Measurements from ENCODE around the gene CACNA1C. TPM values are rescaled to one million over a fixed set of nuclear protein-coding genes. Genes with fewer than 3 reads are reported as not detected.

Gene CACNA1C
- total RNA-seq, 4 donors from 2014 or later = 1.5 to 13.5 (median 2.1) TPM

DNA sequence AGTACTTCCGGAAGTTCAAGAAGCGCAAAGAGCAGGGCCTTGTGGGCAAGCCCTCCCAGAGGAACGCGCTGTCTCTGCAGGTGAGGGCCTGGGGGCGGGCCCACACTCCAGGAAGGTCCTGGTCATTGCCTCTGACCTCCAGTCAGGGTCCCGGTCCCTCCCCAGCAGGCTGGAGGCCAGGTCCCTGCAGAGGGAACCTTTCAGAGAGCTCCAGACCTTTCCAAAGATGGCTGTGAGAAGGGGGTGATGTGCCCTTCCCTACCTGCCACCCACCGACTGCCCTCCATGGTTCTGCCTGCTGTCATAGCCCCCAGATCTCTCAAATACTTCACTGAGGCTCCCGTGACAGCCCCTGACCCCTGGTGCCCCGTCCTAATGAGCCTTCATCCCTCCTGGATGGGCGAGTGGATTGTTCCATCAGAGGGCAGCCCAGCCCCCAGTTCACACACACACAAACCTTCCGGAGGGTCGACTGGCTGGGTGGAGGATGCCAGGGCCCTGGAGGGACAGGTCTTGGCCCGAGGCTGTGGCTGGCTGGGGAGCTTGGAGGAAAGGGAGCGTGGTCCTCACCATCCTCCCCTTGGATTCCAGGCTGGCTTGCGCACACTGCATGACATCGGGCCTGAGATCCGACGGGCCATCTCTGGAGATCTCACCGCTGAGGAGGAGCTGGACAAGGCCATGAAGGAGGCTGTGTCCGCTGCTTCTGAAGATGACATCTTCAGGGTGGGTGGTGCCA, 624.5 kb downstream of the CACNA1C start:
- H3K4me3 ChIP-seq = no peak overlapping the region
- H3K27ac ChIP-seq = no peak overlapping the region
- H3K27me3 ChIP-seq = no peaks in the 10 kb centered on the region
- H3K4me1 ChIP-seq = no peaks in the 10 kb centered on the region
- no peak for DNase-seq
- TF ChIP-seq, protein P1, sequence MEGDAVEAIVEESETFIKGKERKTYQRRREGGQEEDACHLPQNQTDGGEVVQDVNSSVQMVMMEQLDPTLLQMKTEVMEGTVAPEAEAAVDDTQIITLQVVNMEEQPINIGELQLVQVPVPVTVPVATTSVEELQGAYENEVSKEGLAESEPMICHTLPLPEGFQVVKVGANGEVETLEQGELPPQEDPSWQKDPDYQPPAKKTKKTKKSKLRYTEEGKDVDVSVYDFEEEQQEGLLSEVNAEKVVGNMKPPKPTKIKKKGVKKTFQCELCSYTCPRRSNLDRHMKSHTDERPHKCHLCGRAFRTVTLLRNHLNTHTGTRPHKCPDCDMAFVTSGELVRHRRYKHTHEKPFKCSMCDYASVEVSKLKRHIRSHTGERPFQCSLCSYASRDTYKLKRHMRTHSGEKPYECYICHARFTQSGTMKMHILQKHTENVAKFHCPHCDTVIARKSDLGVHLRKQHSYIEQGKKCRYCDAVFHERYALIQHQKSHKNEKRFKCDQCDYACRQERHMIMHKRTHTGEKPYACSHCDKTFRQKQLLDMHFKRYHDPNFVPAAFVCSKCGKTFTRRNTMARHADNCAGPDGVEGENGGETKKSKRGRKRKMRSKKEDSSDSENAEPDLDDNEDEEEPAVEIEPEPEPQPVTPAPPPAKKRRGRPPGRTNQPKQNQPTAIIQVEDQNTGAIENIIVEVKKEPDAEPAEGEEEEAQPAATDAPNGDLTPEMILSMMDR (IDR thresholded peaks at IDR 0.05) = no peak
- no peak for TF ChIP-seq POLR2A (IDR thresholded peaks at IDR 0.05)
- peaks cover 0 to 12% (median 0%) of the 10 kb centered on the region in 3 donors for H3K36me3 ChIP-seq
- intact Hi-C loops (cut with DNase I) = no loop called here
- H3K9me3 ChIP-seq = no peaks in the 10 kb centered on the region
- 50 to 88% methylated on average over 2 to 4 of the region's 20 CpGs for WGBS, 2 donors

DNA sequence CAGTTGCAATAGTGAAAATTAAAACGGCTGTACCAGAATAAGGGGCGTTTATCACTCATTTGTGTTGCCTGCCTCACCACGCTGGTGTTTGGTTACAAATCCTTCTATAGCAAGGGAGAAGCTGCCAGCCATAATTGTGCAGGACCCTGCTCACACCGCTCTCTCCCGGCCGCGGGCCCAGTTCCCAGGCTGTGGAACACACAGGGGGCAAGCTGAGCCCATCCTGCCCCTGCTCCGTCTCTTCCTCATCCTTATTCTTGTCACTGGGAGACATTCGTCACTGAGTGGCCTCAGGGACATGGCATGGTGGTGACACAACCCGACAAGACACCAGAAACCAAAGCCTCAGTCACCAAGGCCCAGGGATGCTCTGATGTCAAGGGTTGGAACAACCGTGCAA, 625.6 kb downstream of the CACNA1C start:
- H3K9me3 ChIP-seq = no peaks in the 10 kb centered on the region
- intact Hi-C loops (cut with DNase I) = no loop called here
- 60 to 69% methylated on average over 7 to 11 of the region's 11 CpGs for WGBS, 2 donors
- no peak overlapping the region for H3K27ac ChIP-seq
- H3K4me3 ChIP-seq = no peak overlapping the region
- peaks cover 0 to 12% (median 0%) of the 10 kb centered on the region in 3 donors for H3K36me3 ChIP-seq
- H3K27me3 ChIP-seq = no peaks in the 10 kb centered on the region
- TF ChIP-seq, protein P1 (IDR thresholded peaks at IDR 0.05) = no peak
- no peak for TF ChIP-seq POLR2A (IDR thresholded peaks at IDR 0.05)
- no peak for DNase-seq
- peaks cover 0 to 1% (median 0%) of the 10 kb centered on the region in 3 donors for H3K4me1 ChIP-seq

DNA sequence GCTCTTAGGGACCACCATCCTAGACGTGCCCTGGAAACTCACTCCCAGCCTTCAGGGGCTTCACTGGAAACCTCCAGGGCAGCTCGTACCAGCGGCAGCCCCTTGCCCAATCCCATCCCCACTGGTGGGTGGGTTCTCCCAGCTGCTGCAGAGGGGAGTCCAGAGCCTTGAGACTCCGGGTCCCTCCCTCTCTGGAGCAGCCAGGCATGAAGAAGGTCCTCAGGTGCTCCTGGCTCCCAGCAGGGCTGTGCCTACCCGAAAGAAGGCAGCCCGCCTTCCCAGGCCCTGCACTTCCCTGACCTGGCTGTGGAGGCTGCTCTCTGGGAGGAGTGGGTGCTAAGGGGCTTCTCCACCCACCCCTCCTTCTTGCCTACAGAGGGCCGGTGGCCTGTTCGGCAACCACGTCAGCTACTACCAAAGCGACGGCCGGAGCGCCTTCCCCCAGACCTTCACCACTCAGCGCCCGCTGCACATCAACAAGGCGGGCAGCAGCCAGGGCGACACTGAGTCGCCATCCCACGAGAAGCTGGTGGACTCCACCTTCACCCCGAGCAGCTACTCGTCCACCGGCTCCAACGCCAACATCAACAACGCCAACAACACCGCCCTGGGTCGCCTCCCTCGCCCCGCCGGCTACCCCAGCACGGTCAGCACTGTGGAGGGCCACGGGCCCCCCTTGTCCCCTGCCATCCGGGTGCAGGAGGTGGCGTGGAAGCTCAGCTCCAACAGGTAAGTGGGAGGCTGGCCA, 626.5 kb downstream of the CACNA1C start:
- TF ChIP-seq, protein P1 (IDR thresholded peaks at IDR 0.05) = no peak
- TF ChIP-seq POLR2A (IDR thresholded peaks at IDR 0.05) = no peak
- DNase-seq = no peak
- 58 to 93% methylated on average over 2 to 4 of the region's 33 CpGs for WGBS, 2 donors
- Histone ChIP-seq H3K9me3 (no peaks in the 10 kb centered on the region), H3K4me3 (no peak overlapping the region), H3K27me3 (no peaks in the 10 kb centered on the region), H3K4me1 (peaks cover 0 to 7% (median 0%) of the 10 kb centered on the region in 3 donors), H3K36me3 (peaks cover 0 to 12% (median 0%) of the 10 kb centered on the region in 3 donors), H3K27ac (no peak overlapping the region)
- intact Hi-C loops (cut with DNase I) = no loop called here

DNA sequence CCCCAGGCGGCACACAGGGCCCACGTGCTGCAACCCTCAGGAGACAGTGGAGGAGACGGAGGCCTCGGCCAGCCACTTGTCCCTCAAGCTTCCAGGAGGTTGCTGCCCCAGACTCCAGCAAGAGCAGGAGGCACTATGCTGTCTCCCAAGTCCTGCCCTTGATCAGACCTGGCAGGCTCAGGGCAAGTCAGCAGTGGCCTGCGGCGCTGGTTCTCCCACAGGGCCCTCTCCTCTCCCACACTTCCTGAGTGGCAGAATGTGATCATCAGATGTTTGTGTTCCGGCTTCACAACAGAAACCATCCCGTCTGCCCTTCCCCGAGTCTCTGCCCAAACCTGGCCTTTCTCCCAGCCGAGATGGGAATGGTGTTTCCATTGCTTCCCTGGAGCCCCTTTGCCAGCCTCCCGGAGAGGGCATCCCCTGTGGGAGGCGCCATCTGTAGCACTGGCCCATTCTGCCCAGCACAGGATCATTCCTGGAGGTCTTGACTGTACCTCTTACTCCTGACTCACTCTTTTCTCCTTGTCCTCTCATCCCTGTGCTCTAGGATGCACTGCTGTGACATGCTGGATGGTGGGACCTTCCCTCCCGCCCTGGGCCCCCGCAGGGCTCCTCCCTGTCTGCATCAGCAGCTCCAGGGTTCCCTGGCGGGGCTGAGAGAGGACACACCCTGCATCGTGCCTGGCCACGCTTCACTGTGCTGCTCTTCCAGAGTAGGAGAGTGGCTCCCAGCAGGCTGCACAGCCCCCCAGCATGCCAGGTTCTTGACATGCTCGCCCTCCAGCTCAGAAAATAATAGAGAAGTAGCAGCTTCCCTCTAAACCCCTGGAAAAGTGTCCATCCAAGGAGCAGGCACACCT, 627.3 kb downstream of the CACNA1C start:
- 72 to 74% methylated on average over 9 to 11 of the region's 18 CpGs for WGBS, 2 donors
- H3K36me3 ChIP-seq = peaks cover 0 to 12% (median 0%) of the 10 kb centered on the region in 3 donors
- H3K9me3 ChIP-seq = no peaks in the 10 kb centered on the region
- peaks cover 0 to 7% (median 0%) of the 10 kb centered on the region in 3 donors for H3K4me1 ChIP-seq
- intact Hi-C loops (cut with DNase I) = no loop called here
- H3K4me3 ChIP-seq = no peak overlapping the region
- no peak overlapping the region for H3K27ac ChIP-seq
- no peaks in the 10 kb centered on the region for H3K27me3 ChIP-seq
- no peak for DNase-seq
- TF ChIP-seq, protein P1 (IDR thresholded peaks at IDR 0.05) = no peak
- no peak for TF ChIP-seq POLR2A (IDR thresholded peaks at IDR 0.05)

Data from esophagus squamous epithelium (tissue), 5 donors.